ENCODE results near the gene FRAS1. TPM values are rescaled to one million over a fixed set of nuclear protein-coding genes. Genes with fewer than 3 reads are reported as not detected.

The FRAS1 gene
- total and polyA plus RNA-seq, 2 donors (not counting 1 experiment from before 2014, with no cell fraction given): 0.03 to 0.12 TPM

- 75% methylated on average over 2 of the region's 3 CpGs for WGBS (ENCODE audit: insufficient coverage)
- Histone ChIP-seq H3K4me1 (ENCODE audit: control insufficient read depth in 2 of 2, insufficient read depth in 2 of 2, low read length in 2 of 2) (no peaks in the 10 kb centered on the region), H4K20me1 (ENCODE audit: control insufficient read depth, insufficient read depth, low read length, poor library complexity, severe bottlenecking) (no peaks in the 10 kb centered on the region), H3K9me3 (ENCODE audit: control extremely low read depth in 1 of 3, control insufficient read depth in 2 of 3, insufficient read depth in 1 of 3, low read length in 2 of 3) (no peaks in the 10 kb centered on the region), H3K9ac (ENCODE audit: low read length) (no peak overlapping the region), H3K27me3 (replicated peaks in 1 of 4; ENCODE audit: control extremely low read depth in 1 of 4, control insufficient read depth in 3 of 4, insufficient read depth in 4 of 4, low read length in 3 of 4) (peaks cover 0 to 19% (median 12%) of the 10 kb centered on the region in 4 experiments), H3K27ac (ENCODE audit: low read length in 2 of 2) (no peak overlapping the region), H3K36me3 (replicated peaks in 1 of 2; ENCODE audit: control extremely low read depth in 1 of 2, control insufficient read depth in 1 of 2, extremely low read depth in 1 of 2, insufficient read depth in 2 of 2, low read length in 1 of 2) (no peaks in the 10 kb centered on the region), H3K79me2 (ENCODE audit: control insufficient read depth, insufficient read depth, low read length) (no peaks in the 10 kb centered on the region), H3K4me3 (ENCODE audit: control extremely low read depth in 1 of 5, extremely low read depth in 1 of 5, insufficient read depth in 1 of 5, low read depth in 2 of 5, low read length in 4 of 5) (no peak overlapping the region), H2AFZ (ENCODE audit: insufficient read depth, low read depth, low read length, poor library complexity, severe bottlenecking) (no peak overlapping the region), H3K4me2 (replicated peaks; ENCODE audit: low read depth, low read length, poor library complexity, severe bottlenecking) (no peak overlapping the region)
- ATAC-seq (ENCODE audit: low read depth) (no peak), DNase-seq (peak; percentile 5)
- H3K27me3 Mint-ChIP-seq: peaks cover 53% of the 10 kb centered on the region
- H3K27ac Mint-ChIP-seq: no peak overlapping the region
- H3K4me1 Mint-ChIP-seq: no peaks in the 10 kb centered on the region
- intact Hi-C loops (cut with micrococcal nuclease): no loop called here
- H3K9me3 Mint-ChIP-seq (ENCODE audit: insufficient read depth): no peaks in the 10 kb centered on the region
- ChIA-PET POLR2A (no interaction called here), CTCF (no interaction called here)
- H3K4me3 Mint-ChIP-seq: no peak overlapping the region
- no peak for TF ChIP-seq EZH2 (IDR thresholded peaks at IDR 0.05; ENCODE audit: borderline replicate concordance, insufficient read depth, low read depth, low read length, poor library complexity, severe bottlenecking)
- TF ChIP-seq, protein P1, sequence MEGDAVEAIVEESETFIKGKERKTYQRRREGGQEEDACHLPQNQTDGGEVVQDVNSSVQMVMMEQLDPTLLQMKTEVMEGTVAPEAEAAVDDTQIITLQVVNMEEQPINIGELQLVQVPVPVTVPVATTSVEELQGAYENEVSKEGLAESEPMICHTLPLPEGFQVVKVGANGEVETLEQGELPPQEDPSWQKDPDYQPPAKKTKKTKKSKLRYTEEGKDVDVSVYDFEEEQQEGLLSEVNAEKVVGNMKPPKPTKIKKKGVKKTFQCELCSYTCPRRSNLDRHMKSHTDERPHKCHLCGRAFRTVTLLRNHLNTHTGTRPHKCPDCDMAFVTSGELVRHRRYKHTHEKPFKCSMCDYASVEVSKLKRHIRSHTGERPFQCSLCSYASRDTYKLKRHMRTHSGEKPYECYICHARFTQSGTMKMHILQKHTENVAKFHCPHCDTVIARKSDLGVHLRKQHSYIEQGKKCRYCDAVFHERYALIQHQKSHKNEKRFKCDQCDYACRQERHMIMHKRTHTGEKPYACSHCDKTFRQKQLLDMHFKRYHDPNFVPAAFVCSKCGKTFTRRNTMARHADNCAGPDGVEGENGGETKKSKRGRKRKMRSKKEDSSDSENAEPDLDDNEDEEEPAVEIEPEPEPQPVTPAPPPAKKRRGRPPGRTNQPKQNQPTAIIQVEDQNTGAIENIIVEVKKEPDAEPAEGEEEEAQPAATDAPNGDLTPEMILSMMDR (IDR thresholded peaks at IDR 0.05): no peak
These were observed 12.7 kb downstream of the FRAS1 start for GRCh38 chr4:78069859-78070258.

- no peak overlapping the region for H3K4me3 Mint-ChIP-seq
- no peaks in the 10 kb centered on the region for H3K4me1 Mint-ChIP-seq
- Histone ChIP-seq H3K4me2 (replicated peaks; ENCODE audit: low read depth, low read length, poor library complexity, severe bottlenecking) (no peak overlapping the region), H3K4me3 (ENCODE audit: control extremely low read depth in 1 of 5, extremely low read depth in 1 of 5, insufficient read depth in 1 of 5, low read depth in 2 of 5, low read length in 4 of 5) (no peak overlapping the region), H3K27ac (ENCODE audit: low read length in 2 of 2) (no peak overlapping the region), H3K27me3 (replicated peaks in 1 of 4; ENCODE audit: control extremely low read depth in 1 of 4, control insufficient read depth in 3 of 4, insufficient read depth in 4 of 4, low read length in 3 of 4) (peaks cover 0 to 18% (median 9%) of the 10 kb centered on the region in 4 experiments), H4K20me1 (ENCODE audit: control insufficient read depth, insufficient read depth, low read length, poor library complexity, severe bottlenecking) (no peaks in the 10 kb centered on the region), H3K36me3 (replicated peaks in 1 of 2; ENCODE audit: control extremely low read depth in 1 of 2, control insufficient read depth in 1 of 2, extremely low read depth in 1 of 2, insufficient read depth in 2 of 2, low read length in 1 of 2) (no peaks in the 10 kb centered on the region), H2AFZ (ENCODE audit: insufficient read depth, low read depth, low read length, poor library complexity, severe bottlenecking) (no peak overlapping the region), H3K9me3 (ENCODE audit: control extremely low read depth in 1 of 3, control insufficient read depth in 2 of 3, insufficient read depth in 1 of 3, low read length in 2 of 3) (no peaks in the 10 kb centered on the region), H3K9ac (ENCODE audit: low read length) (no peak overlapping the region), H3K4me1 (ENCODE audit: control insufficient read depth in 2 of 2, insufficient read depth in 2 of 2, low read length in 2 of 2) (no peaks in the 10 kb centered on the region), H3K79me2 (ENCODE audit: control insufficient read depth, insufficient read depth, low read length) (no peaks in the 10 kb centered on the region)
- intact Hi-C loops (cut with micrococcal nuclease): no loop called here
- TF ChIP-seq EZH2 (IDR thresholded peaks at IDR 0.05; ENCODE audit: borderline replicate concordance, insufficient read depth, low read depth, low read length, poor library complexity, severe bottlenecking): no peak
- TF ChIP-seq, protein P1 (IDR thresholded peaks at IDR 0.05): no peak
- POLR2A ChIA-PET: no interaction called here
- peaks cover 61% of the 10 kb centered on the region for H3K27me3 Mint-ChIP-seq
- CTCF ChIA-PET: no interaction called here
- H3K9me3 Mint-ChIP-seq (ENCODE audit: insufficient read depth): no peaks in the 10 kb centered on the region
- no peak overlapping the region for H3K27ac Mint-ChIP-seq
- no CpG with 5 or more reads among the region's 2 CpGs for WGBS (ENCODE audit: insufficient coverage)
- DNase-seq: no peak
- ATAC-seq (ENCODE audit: low read depth): no peak
These were observed 13.7 kb downstream of the FRAS1 start for GRCh38 chr4:78070731-78071282.
